Activated naive CD8-positive, alpha-beta T cell (primary cell): ENCODE data around the gene SLN.
"Not testable (repeated sequence)": the region's sequence is repeated elsewhere in the genome, so short reads cannot be mapped to it uniquely, and the experiment has no call there.

Source experiments
- H3K27ac Mint-ChIP-seq: one replicate; pipeline ENCODE4 v1.8.0; 2021; ENCODE audit warnings: mixed read lengths
- H3K27me3 Mint-ChIP-seq: one replicate; pipeline ENCODE4 v1.8.0; 2021; ENCODE audit warnings: mixed read lengths
- H3K36me3 Mint-ChIP-seq: one replicate; pipeline ENCODE4 v1.8.0; 2021; ENCODE audit warnings: mixed read lengths
- H3K4me1 Mint-ChIP-seq: one replicate; pipeline ENCODE4 v1.8.0; 2021; ENCODE audit warnings: low read depth, mixed read lengths
- H3K4me3 Mint-ChIP-seq: one replicate; pipeline ENCODE4 v1.8.0; 2021; ENCODE audit warnings: mild to moderate bottlenecking, mixed read lengths
- H3K9me3 Mint-ChIP-seq: one replicate; pipeline ENCODE4 v1.8.0; 2021; ENCODE audit warnings: low read depth, mixed read lengths

The SLN gene

GRCh38 chr11:107711861-107712755 lies at the start of gene SLN:
SLN (minus strand) TSS chr11:107712056.
- no peak within 1 kb of the TSS for H3K4me3 Mint-ChIP-seq
- no peaks in the 10 kb centered on the region for H3K4me1 Mint-ChIP-seq
- H3K36me3 Mint-ChIP-seq, result peaks cover 2% of the 10 kb centered on the region
- no peak within 1 kb of the TSS for H3K27ac Mint-ChIP-seq
- no peaks in the 10 kb centered on the region for H3K9me3 Mint-ChIP-seq
- peaks cover 26% of the 10 kb centered on the region for H3K27me3 Mint-ChIP-seq

DNA sequence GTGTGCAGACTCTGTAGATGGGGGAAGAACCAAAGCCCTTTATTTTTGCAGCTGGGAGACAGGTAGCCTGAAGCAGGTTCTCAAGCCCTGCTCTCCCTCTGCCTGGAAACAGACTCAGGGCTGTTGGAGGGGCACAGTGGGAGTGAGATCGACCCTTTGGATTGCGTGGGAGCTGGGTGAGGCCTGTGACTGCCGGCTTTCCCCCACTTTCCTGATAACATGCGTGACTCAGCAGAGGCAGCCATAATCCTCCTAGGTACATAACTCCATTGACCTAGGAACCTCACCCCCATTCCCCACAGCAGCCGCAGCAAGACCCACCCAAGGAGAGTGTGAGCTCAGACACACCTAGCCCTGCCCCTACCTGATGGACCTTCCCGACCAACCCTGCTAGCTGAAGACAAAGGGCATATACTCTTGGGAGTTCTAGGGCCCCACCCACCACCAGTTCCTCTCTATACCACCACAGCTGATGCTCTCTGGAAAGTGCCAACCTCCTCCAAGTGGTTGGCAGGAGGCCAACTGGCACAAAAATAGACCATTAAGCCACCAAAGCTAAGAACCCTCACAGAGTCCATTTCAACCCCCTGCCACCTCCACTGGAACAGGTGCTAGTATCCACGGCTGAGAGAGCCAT lies 47.0 kb upstream of the SLN start:
- H3K4me3 Mint-ChIP-seq, H3K27ac Mint-ChIP-seq, H3K9me3 Mint-ChIP-seq, H3K4me1 Mint-ChIP-seq, H3K36me3 Mint-ChIP-seq: not testable (repeated sequence)
- H3K27me3 Mint-ChIP-seq, result peaks cover 23% of the 10 kb centered on the region

GRCh38 chr11:107757661-107758060 lies 45.8 kb upstream of the SLN start:
- Mint-ChIP-seq H3K27ac (no peak overlapping the region), H3K9me3 (no peaks in the 10 kb centered on the region), H3K4me1 (no peaks in the 10 kb centered on the region), H3K27me3 (peaks cover 21% of the 10 kb centered on the region), H3K4me3 (no peak overlapping the region), H3K36me3 (no peaks in the 10 kb centered on the region)

DNA sequence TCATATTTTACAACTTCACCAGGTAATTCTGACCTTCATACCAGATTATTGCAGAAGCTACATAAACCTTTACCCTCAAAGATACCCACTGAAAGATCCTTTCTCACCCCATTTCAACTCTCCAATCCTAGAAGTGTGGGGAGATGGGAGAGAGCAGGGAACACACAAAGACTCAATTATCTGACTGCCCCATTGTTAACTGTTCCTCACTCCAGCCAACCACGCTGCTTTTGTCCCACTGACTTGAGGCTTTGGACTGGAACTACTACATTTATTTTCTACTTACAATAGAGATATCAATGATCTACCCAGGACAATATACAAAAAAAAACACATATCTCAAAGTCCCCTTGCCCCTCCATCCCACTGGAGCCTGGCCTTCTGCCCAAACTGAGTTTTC lies 44.7 kb upstream of the SLN start:
- Mint-ChIP-seq H3K4me3 (no peak overlapping the region), H3K27ac (no peak overlapping the region), H3K9me3 (no peaks in the 10 kb centered on the region), H3K36me3 (no peaks in the 10 kb centered on the region), H3K27me3 (peaks cover 19% of the 10 kb centered on the region), H3K4me1 (no peaks in the 10 kb centered on the region)

- Mint-ChIP-seq H3K36me3 (no peaks in the 10 kb centered on the region), H3K9me3 (no peaks in the 10 kb centered on the region), H3K4me1 (no peaks in the 10 kb centered on the region), H3K4me3 (no peak overlapping the region), H3K27me3 (peaks cover 24% of the 10 kb centered on the region), H3K27ac (no peak overlapping the region)
Observed at GRCh38 chr11:107752949-107753822, 41.3 kb upstream of the SLN start.

- Mint-ChIP-seq H3K36me3 (no peaks in the 10 kb centered on the region), H3K27me3 (peaks cover 19% of the 10 kb centered on the region), H3K9me3 (no peaks in the 10 kb centered on the region), H3K4me3 (no peak overlapping the region), H3K27ac (no peak overlapping the region), H3K4me1 (no peaks in the 10 kb centered on the region)
Observed at GRCh38 chr11:107752508-107752907, 40.7 kb upstream of the SLN start.

GRCh38 chr11:107751082-107751481 lies 39.2 kb upstream of the SLN start:
- Mint-ChIP-seq H3K4me3 (no peak overlapping the region), H3K36me3 (no peaks in the 10 kb centered on the region), H3K4me1 (no peaks in the 10 kb centered on the region), H3K9me3 (no peaks in the 10 kb centered on the region), H3K27me3 (peaks cover 10% of the 10 kb centered on the region), H3K27ac (no peak overlapping the region)

DNA sequence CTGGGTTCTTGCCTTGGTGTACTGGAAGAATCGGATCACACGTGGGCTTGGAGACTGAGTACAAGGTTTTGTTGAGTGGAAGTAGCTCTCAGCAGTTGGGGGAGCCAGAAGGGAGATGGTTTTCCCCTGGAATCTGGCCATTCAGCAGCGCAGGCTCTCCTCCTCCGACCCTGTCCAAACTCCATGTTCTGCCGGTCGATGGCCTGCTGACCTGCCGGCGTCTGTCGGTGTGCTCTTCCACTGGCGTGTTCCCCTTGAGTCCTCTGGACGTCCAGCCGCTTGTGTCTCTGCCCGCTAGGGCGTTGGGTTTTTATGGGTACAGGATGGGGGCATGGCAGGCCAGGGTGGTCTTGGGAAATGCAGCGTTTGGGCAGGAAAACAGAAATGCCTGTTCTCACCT lies 38.5 kb upstream of the SLN start:
- Mint-ChIP-seq H3K4me1 (no peaks in the 10 kb centered on the region), H3K27ac (no peak overlapping the region), H3K27me3 (peaks cover 12% of the 10 kb centered on the region), H3K9me3 (no peaks in the 10 kb centered on the region), H3K4me3 (no peak overlapping the region), H3K36me3 (no peaks in the 10 kb centered on the region)

DNA sequence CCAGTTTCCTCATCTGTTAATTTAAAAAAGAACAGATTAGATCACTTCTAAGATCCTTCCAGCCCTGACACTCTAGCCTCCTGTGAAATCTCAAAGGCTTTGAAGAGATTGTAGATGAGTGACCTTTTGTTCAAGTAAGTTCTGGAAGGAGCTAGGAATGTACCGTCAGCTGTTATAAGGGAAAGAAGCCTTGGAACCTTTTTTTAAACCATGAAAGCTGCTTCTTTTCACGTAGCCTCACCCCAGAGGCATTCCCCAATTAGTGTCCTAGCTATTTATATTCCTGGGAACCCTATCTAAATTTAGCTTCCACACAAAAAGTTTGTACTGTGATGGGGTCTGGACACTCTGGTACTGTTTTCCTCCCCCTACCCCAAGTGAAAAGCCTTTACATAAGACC lies 35.8 kb upstream of the SLN start:
- Mint-ChIP-seq H3K4me1 (no peaks in the 10 kb centered on the region), H3K9me3 (no peaks in the 10 kb centered on the region), H3K27me3 (peaks cover 24% of the 10 kb centered on the region), H3K36me3 (no peaks in the 10 kb centered on the region), H3K27ac (no peak overlapping the region), H3K4me3 (no peak overlapping the region)

DNA sequence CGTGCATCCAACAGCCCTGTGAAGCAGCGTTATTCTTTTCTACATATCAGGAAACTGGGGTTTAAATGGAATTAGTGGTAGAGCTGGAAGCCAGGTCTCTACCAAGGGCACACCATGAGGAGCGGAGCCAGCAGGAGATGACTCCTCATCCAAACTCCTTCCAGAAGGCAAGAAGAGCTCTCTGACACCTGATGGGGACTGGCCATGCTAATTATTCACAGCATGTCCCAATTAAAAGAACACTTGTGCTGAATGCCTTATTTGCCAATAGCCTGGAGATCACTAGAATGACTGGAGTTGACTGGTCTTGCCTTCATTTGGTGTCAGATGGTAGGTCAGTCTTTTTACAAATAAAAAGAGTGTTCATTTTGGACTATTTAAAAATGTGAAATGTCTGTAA lies 32.9 kb upstream of the SLN start:
- Mint-ChIP-seq H3K27me3 (peaks cover 23% of the 10 kb centered on the region), H3K9me3 (peaks cover 5% of the 10 kb centered on the region), H3K4me1 (no peaks in the 10 kb centered on the region), H3K36me3 (no peaks in the 10 kb centered on the region), H3K27ac (no peak overlapping the region), H3K4me3 (no peak overlapping the region)

DNA sequence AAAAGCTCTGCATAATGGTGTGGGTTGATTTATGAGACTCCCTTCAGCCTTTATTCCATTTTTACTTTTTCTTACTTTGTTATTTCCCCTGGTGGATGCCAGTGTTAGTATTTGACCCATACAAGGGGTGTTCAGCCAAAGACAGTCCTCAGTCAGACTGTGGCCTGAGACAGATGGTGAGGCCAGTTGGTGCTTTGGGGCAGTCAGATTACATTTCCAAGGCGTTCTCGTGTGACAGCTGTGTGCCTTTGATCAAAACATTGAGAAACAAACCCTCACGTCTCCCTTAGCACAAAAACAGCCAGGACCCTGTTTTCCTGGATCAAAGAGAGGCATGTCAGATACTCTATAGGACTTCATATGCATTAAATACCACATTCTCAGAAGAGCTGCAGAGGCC lies 31.3 kb upstream of the SLN start:
- Mint-ChIP-seq H3K36me3 (no peaks in the 10 kb centered on the region), H3K27ac (no peak overlapping the region), H3K4me3 (no peak overlapping the region), H3K4me1 (no peaks in the 10 kb centered on the region), H3K27me3 (peaks cover 24% of the 10 kb centered on the region), H3K9me3 (peaks cover 5% of the 10 kb centered on the region)

- Mint-ChIP-seq H3K36me3 (no peaks in the 10 kb centered on the region), H3K4me3 (no peak overlapping the region), H3K9me3 (peaks cover 5% of the 10 kb centered on the region), H3K27ac (no peak overlapping the region), H3K27me3 (peaks cover 27% of the 10 kb centered on the region), H3K4me1 (no peaks in the 10 kb centered on the region)
Observed at GRCh38 chr11:107741044-107741823, 29.4 kb upstream of the SLN start.

DNA sequence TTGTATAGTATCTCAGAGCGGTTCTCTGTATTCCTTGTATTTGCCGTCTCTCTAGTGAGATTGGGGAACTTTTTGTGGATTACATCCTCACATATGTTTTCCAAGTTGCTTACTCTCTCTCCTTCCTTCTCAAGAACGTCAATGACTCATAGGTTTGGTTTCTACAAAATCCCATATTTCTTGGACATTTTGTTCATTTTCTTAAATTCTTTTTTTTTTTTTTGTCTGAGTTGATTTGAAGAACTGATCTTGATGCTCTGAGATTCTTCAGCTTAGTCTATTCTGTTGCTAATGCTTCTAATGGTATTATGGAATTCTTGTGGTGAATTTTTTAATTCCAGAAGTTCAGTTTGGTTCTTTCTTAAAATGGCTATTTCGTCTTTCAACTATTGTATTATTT lies 28.4 kb upstream of the SLN start:
- Mint-ChIP-seq H3K36me3 (no peaks in the 10 kb centered on the region), H3K27me3 (peaks cover 25% of the 10 kb centered on the region), H3K27ac (no peak overlapping the region), H3K4me1 (no peaks in the 10 kb centered on the region), H3K4me3 (no peak overlapping the region), H3K9me3 (peaks cover 5% of the 10 kb centered on the region)

GRCh38 chr11:107736546-107736945 lies 24.7 kb upstream of the SLN start:
- Mint-ChIP-seq H3K4me3 (no peak overlapping the region), H3K4me1 (no peaks in the 10 kb centered on the region), H3K27ac (no peak overlapping the region), H3K9me3 (peaks cover 5% of the 10 kb centered on the region), H3K36me3 (no peaks in the 10 kb centered on the region), H3K27me3 (peaks cover 14% of the 10 kb centered on the region)
